GM18907 (cell line): ENCODE results near the gene SMIM5.

Experiments
- ATAC-seq: cut with Tn5 transposase; IDR thresholded peaks from one replicate; pipeline ENCODE4 v1.9.1; 2021; ENCODE audit warnings: mild to moderate bottlenecking, moderate library complexity; ENCODE audit not compliant: unreplicated experiment

Gene SMIM5

DNA sequence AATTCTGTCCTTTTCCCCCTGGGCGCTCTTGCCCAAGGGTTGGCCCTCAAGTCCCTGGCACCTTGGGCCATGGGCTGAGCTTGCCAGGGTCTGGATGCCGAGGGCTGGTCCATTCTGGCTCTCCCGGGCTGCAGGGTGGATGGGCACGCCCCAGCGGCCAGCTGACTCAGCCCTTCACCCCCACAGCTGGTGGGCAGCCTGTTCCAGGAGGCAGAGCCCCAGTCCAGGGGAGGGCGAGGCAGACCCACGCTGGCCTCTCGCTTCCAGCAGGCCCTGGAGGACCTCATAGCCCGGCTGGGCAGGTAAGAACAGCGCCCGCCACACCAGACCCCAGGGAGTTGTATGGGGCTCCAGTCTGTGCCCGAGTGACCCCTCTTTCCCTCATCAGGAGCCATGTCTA, 30.6 kb upstream of the SMIM5 start:
- ATAC-seq, result no peak

DNA sequence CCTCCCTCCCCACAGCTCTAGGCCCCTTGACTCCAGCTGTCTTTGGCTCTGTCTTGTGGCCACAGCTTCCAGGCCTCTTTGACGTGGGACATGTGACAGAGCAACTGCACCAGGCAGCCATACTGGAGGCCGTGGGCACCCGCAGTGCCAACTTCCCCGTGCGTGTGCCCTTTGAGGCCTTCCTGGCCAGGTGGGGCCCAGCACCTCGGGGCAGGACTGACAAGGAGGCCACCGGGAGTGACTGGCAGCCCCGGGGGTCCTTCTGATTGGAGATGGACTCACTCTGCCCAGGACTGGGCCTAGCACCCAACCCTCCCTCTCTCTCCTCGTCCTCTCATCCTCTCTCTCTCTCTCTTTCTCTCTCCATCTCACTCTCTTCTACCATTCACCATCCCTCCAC, 30.1 kb upstream of the SMIM5 start:
- no peak for ATAC-seq

DNA sequence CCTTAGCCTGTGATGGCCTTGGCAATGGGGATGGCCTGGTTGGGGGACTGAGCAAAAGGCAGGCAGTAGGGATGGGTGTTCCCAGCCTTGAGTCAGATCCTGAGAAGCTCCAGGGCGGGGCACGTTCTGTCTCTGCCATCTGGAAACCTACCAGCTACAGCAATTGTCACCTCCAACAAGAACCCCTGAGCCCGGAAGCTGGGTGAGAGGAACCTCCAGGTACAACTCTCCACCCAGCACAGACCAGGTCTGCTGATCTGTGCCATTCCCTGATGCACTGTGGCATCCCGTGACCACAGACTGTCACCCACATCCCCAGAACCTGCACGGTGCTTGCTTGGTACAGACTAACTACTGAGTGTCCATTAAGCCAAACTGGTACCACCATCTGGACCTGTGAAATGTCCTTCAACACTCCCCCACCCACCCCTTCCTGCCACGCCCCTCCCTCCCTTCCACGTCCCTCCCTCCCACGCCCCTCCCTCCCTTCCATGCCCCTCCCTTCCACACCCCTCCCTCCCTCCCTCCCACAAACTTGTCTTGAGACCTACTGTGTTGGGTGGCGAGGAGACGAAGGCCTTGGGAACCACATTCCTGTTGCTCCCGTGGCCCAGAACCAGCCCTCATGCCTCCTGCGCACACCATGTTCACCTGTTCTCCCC, 29.1 kb upstream of the SMIM5 start:
- ATAC-seq, result no peak

DNA sequence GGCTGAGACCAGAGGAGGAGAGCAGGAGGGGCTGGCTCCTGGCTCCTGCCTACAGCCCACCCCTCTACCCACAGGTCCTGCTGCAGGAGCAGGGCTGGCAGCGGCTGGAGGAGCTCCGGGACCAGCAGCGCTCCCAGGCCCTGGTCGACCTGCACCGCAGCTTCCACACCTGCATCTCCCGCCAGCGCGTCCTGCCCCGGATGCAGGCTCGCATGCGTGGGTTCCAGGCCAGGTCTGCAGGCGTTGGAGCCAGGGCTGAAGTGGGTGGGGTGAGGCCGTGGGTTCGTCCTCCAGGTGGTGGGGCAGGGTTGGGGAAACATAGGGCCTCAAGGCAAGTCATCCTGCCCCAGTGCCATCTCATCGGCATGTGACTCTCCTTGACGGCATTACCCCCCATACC, 27.4 kb upstream of the SMIM5 start:
- ATAC-seq, result no peak

DNA sequence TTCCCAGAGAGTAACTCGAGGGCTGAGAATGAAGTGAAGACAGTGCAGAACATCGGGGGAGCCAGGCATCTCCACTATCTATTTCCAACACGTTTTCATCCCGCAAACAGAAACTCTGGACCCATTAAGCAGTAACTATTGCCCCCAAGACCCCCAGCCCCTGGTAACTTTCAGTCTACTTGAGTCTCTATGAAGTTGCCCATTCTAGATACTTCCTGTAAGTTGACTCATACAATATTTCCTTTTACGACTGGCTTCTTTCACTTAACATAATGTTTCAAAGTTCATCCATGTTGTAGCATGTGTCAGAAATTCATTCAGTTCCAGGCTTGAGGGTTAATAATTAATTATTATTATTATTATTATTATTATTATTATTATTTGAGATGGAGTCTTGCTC, 26.1 kb upstream of the SMIM5 start:
- ATAC-seq, result no peak

DNA sequence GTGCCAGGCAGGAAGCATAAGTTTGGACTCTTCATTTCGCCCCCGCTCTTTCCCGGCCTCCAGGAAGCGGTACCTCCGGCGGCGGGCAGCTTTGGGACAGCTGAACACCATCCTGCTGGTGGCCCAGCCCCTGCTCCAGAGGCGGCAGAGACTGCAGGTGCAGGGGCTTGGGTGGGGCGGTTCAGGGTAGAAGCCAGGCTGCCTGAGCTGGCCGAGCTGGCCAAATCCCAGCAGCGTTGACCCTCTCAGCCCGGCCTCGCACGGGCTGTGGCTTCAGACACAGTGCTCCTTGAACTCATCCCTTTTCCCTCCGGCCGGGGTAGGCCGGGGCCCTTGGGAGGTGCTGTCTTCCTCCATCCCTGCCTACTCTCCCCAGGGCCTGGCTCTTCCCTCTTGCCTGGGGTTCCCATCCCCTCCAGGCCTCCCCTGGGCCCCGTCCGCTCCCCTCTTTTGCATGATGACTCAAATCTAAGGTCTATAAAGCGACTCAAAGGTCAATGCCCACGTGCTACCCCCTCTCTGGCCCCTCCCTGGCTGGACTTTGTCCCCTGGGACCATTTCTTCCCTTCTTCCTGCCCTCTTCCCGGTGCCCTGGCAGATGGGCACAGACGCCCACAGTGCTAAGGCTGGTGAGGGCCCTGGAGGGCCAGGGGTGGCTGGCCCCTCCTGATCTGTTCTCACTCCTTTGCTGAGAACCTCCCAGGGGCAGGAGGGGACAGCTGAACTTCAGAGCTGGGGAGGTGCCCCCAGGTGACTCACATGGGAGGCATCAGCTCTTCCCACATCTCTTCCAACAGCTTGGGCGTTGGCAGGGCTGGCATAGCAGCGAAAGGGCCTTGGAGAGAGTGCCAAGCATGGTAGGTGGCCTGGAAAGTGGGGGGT, 22.9 kb upstream of the SMIM5 start:
- ATAC-seq, result no peak

DNA sequence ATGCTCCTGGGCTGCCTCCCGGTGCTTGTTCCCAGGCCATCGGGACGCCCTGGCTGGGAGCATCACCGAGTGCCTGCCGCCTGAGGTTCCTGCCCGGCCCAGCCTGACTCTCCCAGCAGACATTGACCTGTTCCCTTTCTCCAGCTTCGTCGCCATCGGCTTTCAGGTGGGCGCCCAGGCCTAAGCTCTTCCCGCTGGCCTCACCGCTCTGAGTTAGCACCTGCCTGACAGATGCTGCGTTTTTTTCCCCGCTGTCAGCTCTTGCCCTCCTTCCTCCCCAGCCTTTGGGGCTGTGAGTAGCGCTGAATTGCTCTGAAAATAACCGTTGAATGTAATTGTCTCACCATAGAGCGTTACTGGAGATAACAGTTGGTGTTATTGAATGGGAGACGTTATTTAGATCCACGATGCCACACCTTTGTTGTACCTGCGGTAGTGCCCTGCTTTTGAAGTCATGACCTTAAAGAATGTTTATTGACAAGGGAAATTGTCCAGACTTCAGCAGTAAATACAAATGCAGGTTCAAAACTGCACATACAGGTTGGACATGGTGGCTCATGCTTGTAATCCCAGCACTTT, 21.3 kb upstream of the SMIM5 start:
- ATAC-seq, result no peak

DNA sequence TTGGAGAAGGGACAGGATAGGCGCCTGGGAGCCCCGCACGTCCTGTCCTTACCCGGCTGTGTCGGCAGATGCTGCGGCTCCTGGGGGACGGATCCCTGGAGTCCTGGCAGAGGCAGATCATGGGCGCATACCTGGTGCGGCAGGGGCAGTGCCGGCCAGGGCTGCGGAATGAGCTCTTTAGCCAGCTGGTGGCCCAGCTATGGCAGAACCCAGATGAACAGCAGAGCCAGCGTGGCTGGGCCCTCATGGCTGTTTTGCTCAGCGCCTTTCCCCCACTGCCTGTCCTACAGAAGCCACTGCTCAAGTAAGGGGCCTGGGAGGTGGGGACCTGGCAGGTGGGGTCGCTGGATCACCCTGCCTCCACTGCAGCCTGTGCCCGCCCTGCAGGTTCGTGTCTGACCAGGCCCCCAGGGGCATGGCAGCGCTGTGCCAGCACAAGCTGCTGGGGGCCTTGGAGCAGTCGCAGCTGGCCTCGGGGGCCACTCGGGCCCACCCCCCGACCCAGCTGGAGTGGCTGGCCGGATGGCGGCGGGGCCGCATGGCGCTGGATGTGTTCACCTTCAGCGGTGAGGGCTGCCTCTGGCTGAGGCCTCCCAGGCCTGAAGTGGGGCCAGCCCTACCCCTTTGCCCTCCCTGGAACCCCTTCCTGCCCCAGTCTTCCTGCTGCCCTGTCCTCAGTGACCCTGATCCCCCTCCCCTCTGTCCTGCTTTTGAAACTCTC, 20.2 kb upstream of the SMIM5 start:
- ATAC-seq, result no peak

DNA sequence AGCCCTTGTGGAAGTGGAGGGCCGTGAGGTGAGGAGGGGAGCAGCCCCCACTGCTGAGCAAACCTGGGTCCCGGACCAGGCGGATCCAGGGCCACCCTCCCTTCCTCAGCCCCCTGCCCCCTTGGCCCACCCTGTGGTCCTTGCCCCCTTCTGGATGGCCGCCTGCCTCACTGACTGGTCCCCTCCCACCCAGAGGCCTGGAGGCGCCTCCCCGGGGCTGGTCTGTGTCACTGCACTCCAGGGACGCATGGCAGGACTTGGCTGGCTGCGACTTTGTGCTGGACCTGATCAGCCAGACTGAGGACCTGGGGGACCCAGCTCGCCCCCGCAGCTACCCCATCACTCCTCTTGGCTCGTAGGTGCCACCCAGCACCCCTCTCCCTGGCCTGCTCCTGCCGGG, 19.2 kb upstream of the SMIM5 start:
- no peak for ATAC-seq

DNA sequence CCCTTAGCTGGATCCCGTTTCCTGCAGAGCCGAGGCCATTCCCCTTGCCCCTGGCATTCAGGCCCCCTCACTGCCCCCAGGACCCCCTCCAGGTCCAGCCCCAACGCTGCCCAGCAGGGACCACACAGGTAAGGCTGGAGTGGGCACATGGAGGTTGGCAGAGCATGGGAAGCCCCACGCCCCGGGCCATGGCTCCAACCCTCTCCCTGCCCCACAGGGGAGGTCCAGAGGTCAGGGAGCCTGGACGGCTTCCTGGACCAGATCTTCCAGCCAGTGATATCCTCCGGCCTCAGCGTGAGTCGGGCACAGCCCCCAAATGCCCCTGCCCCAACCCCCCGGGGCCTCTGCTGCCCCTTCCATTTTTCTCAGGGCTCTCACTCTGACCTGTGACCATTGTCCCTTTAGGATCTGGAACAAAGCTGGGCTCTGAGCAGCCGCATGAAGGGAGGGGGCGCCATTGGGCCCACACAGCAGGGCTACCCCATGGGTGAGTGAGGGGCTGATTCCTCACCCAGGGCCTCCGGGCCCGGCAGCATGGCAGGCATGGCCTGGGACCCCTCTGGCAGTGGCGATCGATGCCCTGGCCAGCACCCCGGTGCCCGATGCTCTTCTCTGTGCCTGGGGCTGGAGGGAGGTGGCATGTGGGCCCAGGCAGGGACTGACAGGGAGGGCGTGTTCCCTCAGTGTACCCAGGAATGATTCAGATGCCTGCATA, 18.5 kb upstream of the SMIM5 start:
- no peak for ATAC-seq

DNA sequence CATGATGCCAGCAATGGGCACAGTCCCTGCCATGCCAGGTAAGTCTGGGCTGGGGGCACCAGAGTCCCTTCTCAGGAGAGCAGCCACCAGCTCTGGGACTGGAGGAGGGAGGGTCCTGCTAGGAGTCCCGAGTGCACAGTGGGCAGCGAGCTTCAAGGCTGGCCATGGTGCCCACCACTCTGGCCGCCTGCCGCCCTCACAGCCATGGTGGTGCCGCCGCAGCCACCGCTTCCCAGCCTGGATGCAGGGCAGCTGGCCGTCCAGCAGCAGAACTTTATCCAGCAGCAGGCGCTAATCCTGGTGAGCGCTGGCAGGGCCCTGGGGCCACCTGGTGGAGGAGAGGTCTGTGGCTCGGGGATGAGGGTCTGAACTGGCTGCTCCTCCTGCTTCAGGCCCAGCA, 17.9 kb upstream of the SMIM5 start:
- no peak for ATAC-seq

DNA sequence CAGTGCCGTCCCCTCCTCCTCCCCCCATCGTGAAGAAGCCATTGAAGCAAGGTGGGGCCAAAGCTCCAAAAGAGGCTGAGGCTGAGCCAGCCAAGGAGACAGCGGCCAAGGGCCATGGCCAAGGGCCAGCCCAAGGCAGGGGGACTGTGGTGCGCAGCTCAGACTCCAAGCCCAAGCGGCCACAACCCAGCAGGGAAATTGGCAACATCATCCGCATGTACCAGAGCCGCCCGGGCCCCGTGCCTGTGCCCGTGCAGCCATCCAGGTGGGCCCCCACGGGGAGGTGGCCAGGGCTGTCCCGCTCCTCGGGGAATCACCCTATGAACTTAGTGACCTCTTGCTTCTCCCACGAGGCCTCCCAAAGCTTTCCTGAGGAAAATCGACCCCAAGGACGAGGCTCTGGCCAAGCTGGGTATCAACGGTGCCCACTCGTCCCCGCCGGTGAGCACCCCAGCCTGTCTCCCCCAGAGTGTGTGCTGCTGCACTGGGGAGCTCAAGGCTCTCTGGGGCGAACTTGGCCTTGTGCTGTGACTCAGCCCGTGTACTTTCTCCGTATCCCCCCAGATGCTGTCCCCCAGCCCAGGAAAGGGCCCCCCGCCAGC, 16.6 kb upstream of the SMIM5 start:
- ATAC-seq, result no peak

DNA sequence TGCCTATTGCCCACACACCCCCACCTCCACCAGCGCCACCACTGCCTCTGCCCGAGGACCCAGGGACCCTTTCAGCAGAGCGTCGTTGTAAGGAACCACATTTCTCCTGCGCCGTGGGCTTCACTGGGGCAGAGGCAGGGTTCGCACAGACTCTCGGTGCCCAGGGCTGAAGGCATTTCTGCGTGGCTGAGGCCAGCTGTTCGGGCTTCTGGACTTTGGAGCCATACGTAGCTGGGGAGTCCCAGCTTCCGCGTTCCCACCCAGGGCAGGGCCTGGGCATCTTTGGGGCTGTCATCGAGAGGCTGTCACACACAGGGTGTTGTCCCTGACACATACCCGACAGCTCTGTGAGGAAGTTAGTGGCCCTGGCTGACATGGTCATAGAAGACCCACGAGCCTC, 16.0 kb upstream of the SMIM5 start:
- no peak for ATAC-seq

DNA sequence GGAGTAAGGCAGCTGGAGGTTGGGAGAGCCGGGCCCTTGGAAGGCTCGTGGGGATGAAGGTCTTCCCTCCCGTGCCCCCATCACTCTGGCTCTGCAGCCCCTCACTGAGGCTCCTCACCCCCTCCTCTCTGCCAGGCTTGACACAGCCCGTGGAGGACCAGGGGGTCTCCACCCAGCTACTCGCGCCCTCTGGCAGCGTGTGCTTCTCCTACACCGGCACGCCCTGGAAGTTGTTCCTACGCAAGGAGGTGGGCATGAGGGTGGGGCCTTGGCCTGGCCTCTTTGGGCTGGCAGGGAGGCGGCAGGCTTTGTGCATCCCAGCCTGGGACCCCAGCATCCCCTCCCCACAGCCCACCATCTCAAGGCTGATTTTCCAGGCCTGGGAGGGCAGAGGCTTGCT, 15.6 kb upstream of the SMIM5 start:
- no peak for ATAC-seq

DNA sequence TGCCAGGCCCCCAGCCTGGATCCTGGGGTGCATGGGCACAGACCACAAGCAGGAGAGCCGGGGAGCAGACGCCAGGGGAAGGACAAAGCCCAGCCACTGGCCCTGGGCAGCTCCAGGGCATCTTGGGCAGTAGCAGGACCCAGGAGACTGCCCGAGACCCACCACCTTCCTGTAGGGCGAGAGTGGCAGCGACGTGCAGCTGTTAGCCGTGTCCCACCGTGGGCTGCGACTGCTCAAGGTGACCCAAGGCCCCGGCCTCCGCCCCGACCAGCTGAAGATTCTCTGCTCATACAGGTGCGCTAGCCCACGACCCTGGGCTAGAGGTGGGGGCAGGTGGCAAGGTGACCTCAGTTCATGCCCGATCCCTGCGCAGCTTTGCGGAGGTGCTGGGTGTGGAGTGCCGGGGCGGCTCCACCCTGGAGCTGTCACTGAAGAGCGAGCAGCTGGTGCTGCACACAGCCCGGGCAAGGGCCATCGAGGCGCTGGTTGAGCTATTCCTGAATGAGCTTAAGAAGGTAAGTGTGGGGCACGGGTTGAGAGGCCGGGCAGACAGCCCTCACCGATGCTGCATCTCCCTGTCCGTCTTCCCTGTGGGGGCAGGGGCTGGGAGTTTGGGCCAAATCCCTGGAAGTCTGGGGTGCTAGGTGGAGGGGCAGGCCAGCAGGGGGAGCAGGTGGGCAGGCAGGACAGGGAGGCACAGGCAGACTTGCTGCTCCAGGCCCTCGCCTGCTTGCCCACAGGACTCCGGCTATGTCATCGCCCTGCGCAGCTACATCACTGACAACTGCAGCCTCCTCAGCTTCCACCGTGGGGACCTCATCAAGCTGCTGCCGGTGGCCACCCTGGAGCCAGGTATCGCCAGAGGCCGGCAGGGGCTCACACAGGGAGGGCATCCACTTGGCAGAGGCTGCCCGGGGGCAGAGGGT, 13.5 kb upstream of the SMIM5 start:
- no peak for ATAC-seq

DNA sequence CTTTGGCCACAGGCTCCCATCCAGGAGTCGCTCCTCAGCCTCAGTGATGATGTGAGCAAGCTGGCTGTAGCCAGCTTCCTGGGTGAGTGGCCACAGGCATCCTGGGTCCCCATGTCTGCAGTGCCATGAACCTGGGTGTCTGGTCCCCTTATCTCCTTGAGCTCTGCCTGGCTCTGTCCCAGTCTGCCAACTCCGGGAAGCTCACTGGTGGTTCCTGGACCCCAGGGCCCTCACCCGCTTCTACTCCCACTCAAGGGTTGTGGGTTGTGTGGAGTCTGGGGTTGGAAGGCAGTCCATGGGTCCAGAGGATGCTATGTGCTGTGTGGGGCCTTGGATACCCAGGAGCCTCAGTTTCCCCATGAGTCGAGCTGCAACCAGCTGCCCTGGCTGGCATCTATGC, 11.7 kb upstream of the SMIM5 start:
- ATAC-seq, result no peak

DNA sequence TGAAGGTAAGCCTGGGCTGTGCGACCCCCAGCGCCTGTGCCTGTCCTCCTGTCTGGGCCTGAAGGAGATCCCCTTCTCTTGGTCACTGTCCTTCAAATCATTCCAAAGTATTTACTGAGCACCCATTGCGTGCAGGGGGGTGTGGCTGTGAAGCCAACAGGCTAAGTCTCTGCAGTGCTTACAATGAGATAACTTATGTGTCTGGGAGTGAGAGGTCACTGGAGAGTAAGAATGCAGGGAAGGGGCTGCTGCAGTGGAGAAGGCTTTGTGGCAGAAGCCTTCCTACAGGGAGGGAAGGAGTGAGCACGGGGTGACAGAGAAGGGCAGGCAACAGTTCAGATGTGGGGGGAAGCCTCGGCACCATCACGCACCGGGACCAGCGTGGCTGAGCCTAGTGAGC, 11.2 kb upstream of the SMIM5 start:
- ATAC-seq, result no peak

DNA sequence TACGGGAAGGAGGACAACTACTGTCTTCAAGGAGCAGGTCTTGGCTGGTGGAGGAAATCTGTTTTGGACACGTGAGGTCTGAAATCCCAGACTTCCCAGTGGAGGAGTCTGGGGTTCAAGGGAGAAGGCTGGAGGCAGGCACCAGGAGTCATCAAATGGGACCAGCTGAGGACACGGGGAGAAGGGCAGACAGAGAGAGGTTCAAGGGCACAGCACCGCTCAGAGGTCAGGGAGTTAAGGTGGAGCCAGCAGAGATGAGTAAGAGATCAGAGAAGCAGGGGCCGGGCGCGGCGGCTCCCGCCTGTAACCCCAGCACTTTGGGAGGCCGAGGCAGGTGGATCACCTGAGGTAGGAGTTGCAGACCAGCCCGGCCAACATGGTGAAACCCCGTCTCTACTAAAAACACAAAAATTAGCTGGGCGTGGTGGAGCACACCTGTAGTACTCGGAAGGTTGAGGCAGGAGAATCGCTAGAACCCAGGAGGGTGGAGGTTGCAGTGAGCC, 10.4 kb upstream of the SMIM5 start:
- no peak for ATAC-seq

DNA sequence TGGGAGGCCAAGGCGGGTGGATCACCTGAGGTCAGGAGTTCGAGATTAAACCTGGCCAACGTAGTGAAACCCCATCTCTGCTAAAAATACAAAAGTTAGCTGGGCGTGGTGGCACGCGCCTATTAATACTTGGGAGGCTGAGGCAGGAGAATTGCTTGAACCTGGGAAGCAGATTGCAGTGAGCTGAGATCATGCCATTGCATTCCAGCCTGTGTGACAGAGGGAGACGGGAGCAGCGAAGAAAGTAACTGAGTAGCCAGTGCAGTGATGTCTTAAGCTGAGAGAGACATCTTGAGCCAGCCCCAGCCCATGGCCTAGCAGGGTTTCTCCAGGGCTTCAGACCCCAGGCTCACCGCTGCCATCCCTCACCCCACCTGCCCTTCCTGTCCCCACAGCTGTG, 9.8 kb upstream of the SMIM5 start:
- no peak for ATAC-seq
